Suppressor macrophage (primary cell): ENCODE results near the gene LOXHD1.

Experiments
- DNase-seq, 4 experiments: peaks; one replicate each; pipeline ENCODE4 v3.0.0-alpha.2; 2020 to 2022

LOXHD1 gene

GRCh38 chr18:46445522-46446313, 211.3 kb downstream of the LOXHD1 start:
- DNase-seq: no peak

GRCh38 chr18:46439037-46439436, 218.0 kb downstream of the LOXHD1 start:
- DNase-seq: no peak

GRCh38 chr18:46437061-46437460, 220.0 kb downstream of the LOXHD1 start:
- no peak for DNase-seq

- DNase-seq: no peak
Observed at GRCh38 chr18:46436621-46437020, 220.4 kb downstream of the LOXHD1 start.

GRCh38 chr18:46435031-46435430, 222.0 kb downstream of the LOXHD1 start:
- DNase-seq: no peak

GRCh38 chr18:46434629-46435028, 222.4 kb downstream of the LOXHD1 start:
- no peak for DNase-seq

GRCh38 chr18:46433121-46433826, 223.7 kb downstream of the LOXHD1 start:
- no peak for DNase-seq

GRCh38 chr18:46431522-46432171, 225.4 kb downstream of the LOXHD1 start:
- DNase-seq: no peak

GRCh38 chr18:46429649-46430224, 227.3 kb downstream of the LOXHD1 start:
- DNase-seq: no peak

- no peak for DNase-seq
Observed at GRCh38 chr18:46429130-46429529, 227.9 kb downstream of the LOXHD1 start.

GRCh38 chr18:46428368-46428767, 228.7 kb downstream of the LOXHD1 start:
- DNase-seq: no peak

- no peak for DNase-seq
Observed at GRCh38 chr18:46427216-46427995, 229.6 kb downstream of the LOXHD1 start.
